Mucosa of gallbladder (tissue), 1 donor: ENCODE results near the gene PCDHGA5. TPM values are rescaled to one million over a fixed set of nuclear protein-coding genes. Genes with fewer than 3 reads are reported as not detected.
"Not testable (repeated sequence)": the region's sequence is repeated elsewhere in the genome, so short reads cannot be mapped to it uniquely, and the experiment has no call there.

Source experiments
- DNase-seq: peaks from one replicate; pipeline ENCODE4 v3.0.0-alpha.2; 2020; ENCODE audit warnings: low spot score
- total RNA-seq: library from RNA; stranded (reverse); gene quantifications from one replicate; pipeline ENCODE4 v1.2.1, GENCODE V29; 2021
- donor health status: DM: no; HTN: no; CAD: no.

Gene PCDHGA5
- total RNA-seq, result 3.3 TPM

- DNase-seq, result no peak
Measured at GRCh38 chr5:141363952-141364660, at the start of gene PCDHGA5. PCDHGA5 (plus strand) TSS chr5:141364162; CDS start chr5:141364331, 169 bp downstream.

DNA sequence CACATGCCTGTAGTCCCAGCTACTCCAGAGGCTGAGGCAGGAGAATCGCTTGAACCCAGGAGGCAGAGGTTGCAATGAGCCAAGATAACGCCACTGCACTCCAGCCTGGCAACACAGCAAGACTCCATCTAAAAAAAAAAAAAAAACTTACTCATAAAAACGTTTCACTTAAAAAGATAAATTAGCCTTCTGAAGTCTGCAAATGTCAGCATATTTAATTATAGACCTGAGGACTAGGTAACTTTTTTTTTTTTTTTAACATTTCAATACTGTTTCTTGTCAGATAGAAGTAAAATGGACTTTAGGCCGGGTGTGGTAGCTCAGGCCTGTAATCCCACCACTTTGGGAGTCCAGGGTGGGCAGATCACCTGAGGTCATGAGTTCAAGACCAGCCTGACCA lies 47.0 kb upstream of the PCDHGA5 start:
- not testable (repeated sequence) for DNase-seq

DNA sequence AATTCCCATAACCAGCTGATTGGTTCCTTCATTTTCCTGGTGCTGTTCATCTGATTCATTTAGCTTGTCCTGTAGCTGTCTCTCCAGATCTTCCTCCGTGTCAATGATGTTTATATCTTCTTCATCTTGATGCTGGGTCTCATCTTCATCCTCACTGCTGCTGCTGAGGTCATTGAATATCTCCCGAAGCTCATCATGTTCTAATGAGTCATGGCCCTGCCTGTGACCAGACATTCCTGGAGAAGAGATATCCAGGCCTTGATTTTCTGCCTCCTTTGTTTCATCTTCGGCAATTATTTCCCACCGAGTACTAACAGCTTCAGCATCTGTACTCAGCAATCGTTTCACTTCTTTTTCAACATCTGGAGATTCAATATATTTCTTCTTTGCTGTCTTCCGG lies 44.8 kb upstream of the PCDHGA5 start:
- DNase-seq, result no peak

DNA sequence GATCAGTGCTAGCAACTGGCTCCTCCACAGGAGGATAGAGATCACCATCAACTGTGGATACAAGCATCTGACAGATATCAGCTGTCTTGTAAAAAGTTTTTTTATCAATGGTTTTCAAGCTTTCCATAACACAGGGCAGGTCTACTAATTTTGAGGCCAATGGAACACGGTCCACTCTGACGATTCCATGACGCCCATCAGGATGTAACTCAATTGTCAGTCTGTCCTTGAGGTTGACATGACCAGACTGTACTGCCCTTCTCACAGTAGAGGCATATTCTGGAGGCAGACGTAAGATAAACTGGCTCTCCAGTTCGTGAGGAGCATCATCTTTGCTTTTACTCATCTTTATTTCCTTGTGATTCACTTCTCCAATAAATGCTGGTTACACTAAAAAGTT lies 44.3 kb upstream of the PCDHGA5 start:
- DNase-seq, result no peak

GRCh38 chr5:141320225-141321169 lies 43.5 kb upstream of the PCDHGA5 start, which contains the start of gene TAF7:
TAF7 (minus strand) TSS chr5:141320784; CDS start chr5:141320044, 740 bp downstream.
- peak; percentile 91 for DNase-seq

DNA sequence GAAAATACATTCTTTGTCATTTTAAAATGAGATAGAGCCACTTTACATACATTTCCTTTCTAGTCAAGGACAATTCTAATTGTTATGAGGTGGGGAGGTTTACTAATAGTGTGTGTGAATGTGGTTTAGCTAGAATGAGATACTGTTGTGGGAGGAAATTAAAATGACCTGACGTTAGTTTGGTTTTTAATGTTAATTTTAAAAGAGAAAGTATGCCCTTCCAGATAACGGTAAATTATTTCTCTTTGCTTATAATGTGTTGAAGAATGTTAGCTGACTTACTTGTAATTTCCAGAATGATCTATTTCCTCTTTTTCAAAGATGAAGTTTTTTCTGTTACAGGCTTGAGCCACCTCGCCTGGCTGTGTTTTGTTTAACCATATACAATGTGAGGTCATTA lies 41.7 kb upstream of the PCDHGA5 start:
- no peak for DNase-seq

- DNase-seq, result peak; percentile 44
Measured at GRCh38 chr5:141326088-141326854, 37.7 kb upstream of the PCDHGA5 start.

DNA sequence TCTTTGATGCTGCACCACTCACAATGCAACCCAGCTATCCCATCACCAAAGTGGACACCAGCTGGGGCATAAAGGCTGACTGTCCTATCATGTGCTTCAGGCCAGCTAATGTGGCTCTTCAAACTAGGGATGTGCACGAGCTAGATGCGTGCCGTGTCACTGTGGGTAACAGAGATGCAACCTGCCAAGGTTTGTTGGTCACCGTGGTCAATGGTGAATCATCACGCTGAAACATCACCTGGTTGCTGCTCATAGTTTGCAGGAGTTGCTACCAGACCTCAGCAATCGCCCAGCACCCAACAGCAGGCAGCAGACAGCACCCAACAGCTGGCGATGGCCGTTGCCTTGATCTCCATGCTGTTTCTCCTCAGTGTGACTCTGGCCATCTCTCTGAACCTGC lies 35.7 kb upstream of the PCDHGA5 start:
- no peak for DNase-seq

DNA sequence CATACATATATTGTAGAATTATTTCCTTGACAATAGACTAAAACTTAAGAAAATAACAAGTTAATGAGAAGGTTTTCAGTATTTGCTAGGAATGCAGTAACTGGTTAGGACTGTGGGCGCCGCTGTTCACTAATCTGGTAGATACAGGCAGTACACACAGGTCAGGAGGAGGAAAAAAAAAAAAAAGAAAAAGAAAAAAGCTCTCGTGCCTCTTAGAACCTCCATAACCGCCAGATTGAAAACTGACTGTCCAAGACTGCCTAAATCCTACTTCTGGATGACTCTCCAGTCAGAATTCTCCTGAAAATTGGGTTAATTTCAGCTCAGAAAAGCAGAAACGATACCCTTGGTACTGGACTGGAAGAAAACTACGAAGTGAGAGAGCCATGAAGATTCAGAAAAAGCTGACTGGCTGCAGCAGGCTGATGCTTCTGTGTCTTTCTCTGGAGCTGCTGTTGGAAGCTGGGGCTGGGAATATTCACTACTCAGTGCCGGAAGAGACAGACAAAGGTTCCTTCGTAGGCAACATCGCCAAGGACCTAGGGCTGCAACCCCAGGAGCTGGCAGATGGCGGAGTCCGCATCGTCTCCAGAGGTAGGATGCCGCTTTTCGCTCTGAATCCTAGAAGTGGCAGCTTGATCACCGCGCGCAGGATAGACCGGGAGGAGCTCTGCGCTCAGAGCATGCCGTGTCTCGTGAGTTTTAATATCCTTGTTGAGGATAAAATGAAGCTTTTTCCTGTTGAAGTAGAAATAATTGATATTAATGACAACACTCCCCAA lies 33.5 kb upstream of the PCDHGA5 start, which contains the start of gene PCDHGA1:
Gene PCDHGA1, plus strand, starts transcription at position 216 of the 782 bp plus-strand sequence.
- DNase-seq, result no peak

DNA sequence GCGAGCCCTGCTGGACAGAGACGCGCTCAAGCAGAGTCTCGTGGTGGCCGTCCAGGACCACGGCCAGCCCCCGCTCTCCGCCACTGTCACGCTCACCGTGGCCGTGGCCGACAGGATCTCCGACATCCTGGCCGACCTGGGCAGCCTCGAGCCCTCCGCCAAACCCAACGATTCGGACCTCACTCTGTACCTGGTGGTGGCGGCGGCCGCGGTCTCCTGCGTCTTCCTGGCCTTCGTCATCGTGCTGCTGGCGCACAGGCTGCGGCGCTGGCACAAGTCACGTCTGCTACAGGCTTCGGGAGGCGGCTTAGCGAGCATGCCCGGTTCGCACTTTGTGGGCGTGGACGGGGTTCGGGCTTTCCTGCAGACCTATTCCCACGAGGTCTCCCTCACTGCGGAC lies 31.4 kb upstream of the PCDHGA5 start:
- DNase-seq, result not testable (repeated sequence)

- no peak for DNase-seq
Measured at GRCh38 chr5:141338538-141339306, 25.2 kb upstream of the PCDHGA5 start, which contains the start of gene PCDHGA2. PCDHGA2 (plus strand) TSS chr5:141338760.

DNA sequence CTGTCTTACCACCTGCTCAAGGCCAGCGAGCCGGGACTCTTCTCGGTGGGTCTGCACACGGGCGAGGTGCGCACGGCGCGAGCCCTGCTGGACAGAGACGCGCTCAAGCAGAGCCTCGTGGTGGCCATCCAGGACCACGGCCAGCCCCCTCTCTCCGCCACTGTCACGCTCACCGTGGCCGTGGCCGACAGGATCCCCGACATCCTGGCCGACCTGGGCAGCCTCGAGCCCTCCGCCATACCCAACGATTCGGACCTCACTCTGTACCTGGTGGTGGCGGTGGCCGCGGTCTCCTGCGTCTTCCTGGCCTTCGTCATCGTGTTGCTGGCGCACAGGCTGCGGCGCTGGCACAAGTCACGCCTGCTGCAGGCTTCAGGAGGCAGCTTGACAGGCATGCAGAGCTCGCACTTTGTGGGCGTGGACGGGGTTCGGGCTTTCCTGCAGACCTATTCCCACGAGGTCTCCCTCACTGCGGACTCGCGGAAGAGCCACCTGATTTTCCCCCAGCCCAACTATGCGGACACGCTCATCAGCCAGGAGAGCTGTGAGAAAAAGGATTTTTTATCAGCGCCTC lies 23.1 kb upstream of the PCDHGA5 start:
- not testable (repeated sequence) for DNase-seq

- no peak for DNase-seq
Measured at GRCh38 chr5:141342773-141343172, 21.2 kb upstream of the PCDHGA5 start.

DNA sequence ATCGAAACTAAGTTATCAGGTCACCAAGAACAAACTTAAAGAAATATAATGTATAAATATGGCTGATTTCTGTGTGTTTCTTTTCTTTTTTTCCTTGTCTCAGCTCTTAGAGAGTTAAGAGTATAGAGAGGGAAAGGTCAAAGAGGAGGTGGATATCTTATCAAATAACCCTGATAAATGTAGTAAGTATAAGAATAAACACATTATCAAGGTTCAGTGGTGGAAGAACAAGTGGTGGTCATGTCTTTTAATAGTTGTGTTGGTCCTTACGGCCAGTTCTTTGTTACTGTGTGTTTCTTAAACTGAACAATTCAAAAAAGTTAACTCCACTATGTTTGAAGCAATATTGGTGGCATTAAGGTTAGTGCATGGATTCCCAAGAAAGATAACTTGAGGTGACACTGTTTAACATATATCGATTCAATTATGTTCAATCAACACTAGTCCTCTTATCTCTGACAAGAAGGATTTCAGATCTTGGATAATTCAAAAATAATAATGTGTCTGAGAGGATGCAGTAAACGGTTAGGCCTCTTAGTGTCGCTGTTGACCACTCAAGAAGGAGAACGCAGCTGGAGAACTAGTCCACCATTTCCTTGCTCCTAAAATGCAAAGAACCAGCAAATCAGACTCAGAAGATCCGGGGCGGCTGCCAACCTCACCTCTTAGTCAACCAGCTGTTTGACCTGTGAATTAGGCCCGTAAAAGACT lies 20.6 kb upstream of the PCDHGA5 start, which contains the start of gene PCDHGA3:
Gene PCDHGA3, plus strand, starts transcription at position 588 of the 711 bp plus-strand sequence. CDS start 205 bp downstream, outside the sequence.
- no peak for DNase-seq

GRCh38 chr5:141343953-141344463 lies 20.0 kb upstream of the PCDHGA5 start:
- no peak for DNase-seq

DNA sequence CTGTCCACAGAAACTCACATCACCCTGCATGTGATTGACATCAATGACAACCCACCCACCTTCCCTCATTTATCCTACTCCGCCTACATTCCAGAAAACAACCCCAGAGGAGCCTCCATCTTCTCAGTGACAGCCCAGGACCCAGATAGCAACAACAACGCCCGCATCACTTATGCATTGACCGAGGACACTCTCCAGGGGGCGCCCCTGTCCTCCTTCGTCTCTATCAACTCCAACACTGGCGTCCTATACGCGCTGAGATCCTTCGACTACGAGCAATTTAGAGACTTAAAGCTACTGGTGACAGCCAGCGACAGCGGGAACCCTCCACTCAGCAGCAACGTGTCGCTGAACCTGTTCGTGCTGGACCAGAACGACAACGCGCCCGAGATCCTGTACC lies 18.6 kb upstream of the PCDHGA5 start:
- no peak for DNase-seq

DNA sequence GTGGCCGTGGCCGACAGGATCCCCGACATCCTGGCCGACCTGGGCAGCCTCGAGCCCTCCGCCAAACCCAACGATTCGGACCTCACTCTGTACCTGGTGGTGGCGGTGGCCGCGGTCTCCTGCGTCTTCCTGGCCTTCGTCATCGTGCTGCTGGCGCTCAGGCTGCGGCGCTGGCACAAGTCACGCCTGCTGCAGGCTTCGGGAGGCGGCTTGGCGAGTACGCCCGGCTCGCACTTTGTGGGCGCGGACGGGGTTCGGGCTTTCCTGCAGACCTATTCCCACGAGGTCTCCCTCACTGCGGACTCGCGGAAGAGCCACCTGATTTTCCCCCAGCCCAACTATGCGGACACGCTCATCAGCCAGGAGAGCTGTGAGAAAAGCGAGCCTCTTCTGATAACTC lies 17.9 kb upstream of the PCDHGA5 start:
- not testable (repeated sequence) for DNase-seq

- no peak for DNase-seq
Measured at GRCh38 chr5:141349917-141350619, 13.9 kb upstream of the PCDHGA5 start, which contains the start of gene PCDHGB1. PCDHGB1 (plus strand) TSS chr5:141350099; CDS start chr5:141350261, 162 bp downstream.
